Thoracic aorta (tissue), 2 donors: Measurements from ENCODE around the gene IFT81. TPM values are rescaled to one million over a fixed set of nuclear protein-coding genes. Genes with fewer than 3 reads are reported as not detected.

Source experiments
- ATAC-seq: fragments of 150-250 bp; one replicate; pipeline ENCODE4 v1.8.0; 2017; ENCODE audit warnings: low read depth; ENCODE audit not compliant: insufficient number of reproducible peaks, low FRiP score
- DNase-seq: peaks from one replicate; pipeline ENCODE4 v3.0.0-alpha.2; 2020; ENCODE audit warnings: low spot score
- H3K27ac ChIP-seq, 2 donors: fragments of 200-600 bp; sonication (generic); 1 replicate in 1 of 2; 2 replicates in 1 of 2; pipeline ENCODE4 v1.5.1; 2016; ENCODE audit warnings: mild to moderate bottlenecking in 2 of 2, moderate library complexity in 2 of 2
- H3K27me3 ChIP-seq: fragments of 200-600 bp; sonication (generic); replicated peaks from 2 replicates; pipeline ENCODE4 v1.6.0; 2016; ENCODE audit warnings: mild to moderate bottlenecking; ENCODE audit not compliant: insufficient read depth
- H3K36me3 ChIP-seq: fragments of 200-600 bp; sonication (generic); one replicate; pipeline ENCODE4 v1.5.1; 2016
- H3K4me1 ChIP-seq, 2 donors: fragments of 200-600 bp; sonication (generic); 1 replicate in 1 of 2; 2 replicates in 1 of 2; pipeline versions ENCODE4 v1.5.1 to v1.6.0; 2016; ENCODE audit warnings: low read depth in 2 of 2, mild to moderate bottlenecking in 1 of 2; ENCODE audit not compliant: control insufficient read depth in 1 of 2
- H3K4me3 ChIP-seq: fragments of 200-600 bp; sonication (generic); 2 replicates; pipeline ENCODE4 v1.5.1; 2016; ENCODE audit warnings: mild to moderate bottlenecking
- H3K9me3 ChIP-seq: fragments of 200-600 bp; sonication (generic); 2 replicates; pipeline ENCODE4 v1.5.1; 2016
- CTCF ChIP-seq: fragments of 200-600 bp; sonication (generic); IDR thresholded peaks from one replicate; pipeline ENCODE4 v1.5.1; 2019; ENCODE audit warnings: antibody characterized with exemption
- total RNA-seq, 2 donors: library from RNA; depleted of rRNA; stranded (reverse); fragments of >200 nt; gene quantifications; one replicate each; pipeline versions ENCODE4 v1.1.0 to v1.2.3, GENCODE V29; 2016

IFT81 gene
- total RNA-seq, 2 donors from 2014 or later: 9.3 to 17.4 TPM

- ATAC-seq (no peak), DNase-seq (no peak)
- no peaks in the 10 kb centered on the region for H3K9me3 ChIP-seq
- H3K4me3 ChIP-seq: no peak overlapping the region
- H3K27me3 ChIP-seq: no peaks in the 10 kb centered on the region
- no peaks in the 10 kb centered on the region for H3K36me3 ChIP-seq
- peak overlapping the region; percentile 12 to 70 for H3K27ac ChIP-seq
- peaks cover 0 to 20% of the 10 kb centered on the region in 2 donors for H3K4me1 ChIP-seq
- no peak for TF ChIP-seq CTCF
Measured at GRCh38 chr12:110171186-110171538, 47.0 kb downstream of the IFT81 start.

GRCh38 chr12:110171636-110172035 lies 47.5 kb downstream of the IFT81 start:
- no peak for DNase-seq
- no peaks in the 10 kb centered on the region for H3K36me3 ChIP-seq
- H3K4me1 ChIP-seq: peaks cover 2 to 23% of the 10 kb centered on the region in 2 donors
- no peaks in the 10 kb centered on the region for H3K9me3 ChIP-seq
- no peak overlapping the region for H3K4me3 ChIP-seq
- no peak for ATAC-seq
- no peak for TF ChIP-seq CTCF
- no peaks in the 10 kb centered on the region for H3K27me3 ChIP-seq
- H3K27ac ChIP-seq: peak overlapping the region; percentile 12 to 70

- Histone ChIP-seq H3K4me1 (peaks cover 5 to 33% of the 10 kb centered on the region in 2 donors), H3K36me3 (no peaks in the 10 kb centered on the region), H3K27ac (no peak overlapping the region), H3K4me3 (no peak overlapping the region), H3K27me3 (no peaks in the 10 kb centered on the region), H3K9me3 (no peaks in the 10 kb centered on the region)
- DNase-seq: no peak
- no peak for ATAC-seq
- TF ChIP-seq CTCF: no peak
Measured at GRCh38 chr12:110174373-110174996, 50.3 kb downstream of the IFT81 start.

GRCh38 chr12:110175201-110175600 lies 51.0 kb downstream of the IFT81 start:
- Histone ChIP-seq H3K4me3 (no peak overlapping the region), H3K4me1 (peaks cover 8 to 33% of the 10 kb centered on the region in 2 donors), H3K27me3 (no peaks in the 10 kb centered on the region), H3K36me3 (no peaks in the 10 kb centered on the region), H3K27ac (no peak overlapping the region), H3K9me3 (no peaks in the 10 kb centered on the region)
- ATAC-seq: no peak
- no peak for DNase-seq
- no peak for TF ChIP-seq CTCF

GRCh38 chr12:110176745-110177144 lies 52.6 kb downstream of the IFT81 start:
- no peaks in the 10 kb centered on the region for H3K27me3 ChIP-seq
- H3K36me3 ChIP-seq: no peaks in the 10 kb centered on the region
- no peak for TF ChIP-seq CTCF
- H3K4me1 ChIP-seq: peaks cover 12 to 28% of the 10 kb centered on the region in 2 donors
- H3K4me3 ChIP-seq: no peak overlapping the region
- no peak for ATAC-seq
- H3K9me3 ChIP-seq: no peaks in the 10 kb centered on the region
- no peak overlapping the region for H3K27ac ChIP-seq
- DNase-seq: no peak
